Progenitor cell of endocrine pancreas (in vitro differentiated cells): ENCODE measurements around the gene ACOD1. TPM values are rescaled to one million over a fixed set of nuclear protein-coding genes. Genes with fewer than 3 reads are reported as not detected.

Experiments used
- DNase-seq: peaks from one replicate; pipeline ENCODE4 v3.0.0; 2021; ENCODE audit warnings: low spot score; ENCODE audit not compliant: unreplicated experiment
- H3K27ac Mint-ChIP-seq: 2 replicates; pipeline ENCODE4 v1.8.0; 2021; ENCODE audit warnings: mild to moderate bottlenecking, moderate library complexity, mixed read lengths
- H3K27me3 Mint-ChIP-seq: 2 replicates; pipeline ENCODE4 v1.8.0; 2021; ENCODE audit warnings: mixed read lengths
- H3K36me3 Mint-ChIP-seq: 2 replicates; pipeline ENCODE4 v1.8.0; 2022; ENCODE audit warnings: mixed read lengths; ENCODE audit not compliant: insufficient read depth
- H3K4me1 Mint-ChIP-seq: 2 replicates; pipeline ENCODE4 v1.8.0; 2021; ENCODE audit warnings: low read depth, mixed read lengths
- H3K4me3 Mint-ChIP-seq: 2 replicates; pipeline ENCODE4 v1.8.0; 2021; ENCODE audit warnings: low read depth, mild to moderate bottlenecking, moderate library complexity, mixed read lengths
- H3K9me3 Mint-ChIP-seq: 2 replicates; pipeline ENCODE4 v1.8.0; 2021; ENCODE audit warnings: low read depth, mixed read lengths
- CTCF ChIP-seq: fragments of 200-600 bp; sonication (generic); IDR thresholded peaks from one replicate; pipeline ENCODE4 v1.5.0; 2021; ENCODE audit warnings: antibody characterized with exemption, mild to moderate bottlenecking; ENCODE audit not compliant: unreplicated experiment
- total RNA-seq: library from RNA; stranded (reverse); gene quantifications from 2 replicates; pipeline ENCODE4 v1.2.1, GENCODE V29; 2021

Gene ACOD1
- total RNA-seq, 1 donor from 2014 or later = not detected

- DNase-seq = no peak
- Mint-ChIP-seq H3K4me1 (no peaks in the 10 kb centered on the region), H3K27me3 (no peaks in the 10 kb centered on the region), H3K4me3 (no peak overlapping the region), H3K27ac (no peak overlapping the region), H3K36me3 (peaks cover 20% of the 10 kb centered on the region), H3K9me3 (no peaks in the 10 kb centered on the region)
- TF ChIP-seq CTCF = peak; percentile 66
Measured at GRCh38 chr13:77002590-77003190, 54.4 kb downstream of the ACOD1 start.

Other genes starting within 250 kb of the ACOD1 start
- 46.2 and 46.6 TPM in 2 replicates for gene KCTD12, start 62.1 kb upstream of the ACOD1 start, total RNA-seq
- 21.3 and 21.4 TPM in 2 replicates for gene CLN5, start 43.6 kb downstream of the ACOD1 start, total RNA-seq
- gene FBXL3, start 78.6 kb downstream of the ACOD1 start, total RNA-seq = 18.0 and 21.8 TPM in 2 replicates